ENCODE results near the gene NTM.
A peak's percentile ranks its signal among the peaks of the same experiment; 100 is the strongest.

NTM gene

DNA sequence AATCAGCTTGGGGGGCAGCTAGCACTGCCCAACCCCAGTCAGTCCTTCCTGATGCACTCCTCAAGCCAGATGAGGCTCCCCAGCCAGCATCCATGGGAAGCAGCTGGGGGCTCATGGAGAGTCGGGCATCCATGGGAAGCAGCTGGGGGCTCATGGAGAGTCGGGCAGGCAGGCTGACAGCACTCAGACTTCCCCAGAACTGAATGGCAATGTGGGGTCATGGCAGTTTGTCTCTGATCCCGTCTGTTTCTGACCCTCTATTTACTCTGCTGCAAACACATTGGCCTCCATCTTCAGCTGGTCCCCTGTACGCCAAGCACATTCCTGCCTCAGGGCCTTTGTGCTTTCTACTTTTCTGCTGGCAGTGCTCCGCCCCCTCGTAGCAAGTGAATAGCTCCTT is 314.8 kb downstream of the NTM start:
- H3K4me3 ChIP-seq (replicated peaks in 1 of 2; ENCODE audit: low read depth in 2 of 2, low read length in 2 of 2), result no peak overlapping the region
- no peak for TF ChIP-seq CTCF (IDR thresholded peaks at IDR 0.05; ENCODE audit: low read depth, low read length)
- DNase-seq (ENCODE audit: low read depth in 2 of 2), result no peak

GRCh38 chr11:131685906-131686305 is 315.5 kb downstream of the NTM start:
- no peak for TF ChIP-seq CTCF (IDR thresholded peaks at IDR 0.05; ENCODE audit: low read depth, low read length)
- H3K4me3 ChIP-seq (replicated peaks in 1 of 2; ENCODE audit: low read depth in 2 of 2, low read length in 2 of 2), result no peak overlapping the region
- DNase-seq (ENCODE audit: low read depth in 2 of 2), result no peak

DNA sequence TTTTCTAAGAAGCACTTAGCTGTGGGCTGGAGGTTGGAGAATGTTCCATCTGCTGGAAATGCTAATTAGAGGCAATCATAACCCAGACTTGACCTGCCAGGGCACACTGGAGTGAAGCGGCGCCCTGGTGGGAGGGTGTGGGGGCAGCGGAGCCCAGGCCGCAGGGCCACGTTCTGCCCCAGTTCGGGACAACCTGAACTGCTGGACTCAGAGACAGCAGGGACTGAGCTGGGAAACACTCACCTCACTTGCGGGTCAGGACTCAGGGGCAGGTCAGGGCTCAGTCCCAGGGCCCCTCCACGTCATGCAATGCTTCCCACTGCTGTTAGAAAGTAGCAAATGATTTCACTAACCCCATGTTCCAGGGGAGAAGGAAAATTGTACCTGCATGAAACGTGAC is 316.4 kb downstream of the NTM start:
- no peak for TF ChIP-seq CTCF (IDR thresholded peaks at IDR 0.05; ENCODE audit: low read depth, low read length)
- H3K4me3 ChIP-seq (replicated peaks in 1 of 2; ENCODE audit: low read depth in 2 of 2, low read length in 2 of 2), result no peak overlapping the region
- no peak for DNase-seq (ENCODE audit: low read depth in 2 of 2)

- no peak for TF ChIP-seq CTCF (IDR thresholded peaks at IDR 0.05; ENCODE audit: low read depth, low read length)
- DNase-seq (ENCODE audit: low read depth in 2 of 2), result no peak
- H3K4me3 ChIP-seq (replicated peaks in 1 of 2; ENCODE audit: low read depth in 2 of 2, low read length in 2 of 2), result no peak overlapping the region
Observed at GRCh38 chr11:131687291-131688047, 317.1 kb downstream of the NTM start.

DNA sequence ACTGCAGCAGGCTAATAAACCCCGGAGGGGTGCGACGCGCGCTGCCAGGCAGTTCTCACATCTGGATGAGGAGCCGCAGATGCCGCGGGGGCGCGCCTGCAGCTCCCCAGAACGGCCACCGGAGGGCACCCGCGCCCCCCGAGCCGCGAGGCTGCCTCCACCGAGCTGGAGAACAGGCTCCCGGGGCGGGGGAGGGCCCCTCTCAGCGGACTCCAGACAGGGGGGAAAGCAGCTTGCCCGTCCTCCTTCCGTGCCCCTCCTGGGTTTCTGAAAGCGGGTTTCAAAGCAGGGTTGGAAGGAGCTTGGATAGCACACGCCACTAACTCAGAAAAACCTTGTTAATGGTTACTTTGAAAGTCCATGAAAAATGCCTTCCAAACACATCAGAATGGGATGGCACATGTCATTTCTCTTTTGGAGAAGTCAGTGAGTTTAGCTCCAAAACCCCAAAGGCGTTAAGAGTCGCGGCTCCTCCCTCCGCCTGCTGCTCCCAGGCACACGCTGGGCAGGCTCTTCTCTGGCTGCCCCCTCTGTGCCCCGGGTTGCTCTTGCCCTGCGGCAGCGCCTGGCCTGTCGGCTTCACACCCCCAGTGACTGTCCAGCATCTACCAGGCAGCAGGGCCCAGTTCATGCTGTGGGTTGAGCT is 317.8 kb downstream of the NTM start:
- peak overlapping the region in 1 of 2 donors; percentile 32 for H3K4me3 ChIP-seq (replicated peaks in 1 of 2; ENCODE audit: low read depth in 2 of 2, low read length in 2 of 2)
- peak; percentile 60 to 68 for DNase-seq (ENCODE audit: low read depth in 2 of 2)
- peak; percentile 68 for TF ChIP-seq CTCF (IDR thresholded peaks at IDR 0.05; ENCODE audit: low read depth, low read length)

GRCh38 chr11:131689049-131689925 is 318.9 kb downstream of the NTM start:
- TF ChIP-seq CTCF (IDR thresholded peaks at IDR 0.05; ENCODE audit: low read depth, low read length), result no peak
- no peak for DNase-seq (ENCODE audit: low read depth in 2 of 2)
- no peak overlapping the region for H3K4me3 ChIP-seq (replicated peaks in 1 of 2; ENCODE audit: low read depth in 2 of 2, low read length in 2 of 2)
